ENCODE results near the gene ATP9A. TPM values are rescaled to one million over a fixed set of nuclear protein-coding genes. Genes with fewer than 3 reads are reported as not detected.

ATP9A gene
- total RNA-seq, 1 experiment from 2014 or later: 18.6 TPM

DNA sequence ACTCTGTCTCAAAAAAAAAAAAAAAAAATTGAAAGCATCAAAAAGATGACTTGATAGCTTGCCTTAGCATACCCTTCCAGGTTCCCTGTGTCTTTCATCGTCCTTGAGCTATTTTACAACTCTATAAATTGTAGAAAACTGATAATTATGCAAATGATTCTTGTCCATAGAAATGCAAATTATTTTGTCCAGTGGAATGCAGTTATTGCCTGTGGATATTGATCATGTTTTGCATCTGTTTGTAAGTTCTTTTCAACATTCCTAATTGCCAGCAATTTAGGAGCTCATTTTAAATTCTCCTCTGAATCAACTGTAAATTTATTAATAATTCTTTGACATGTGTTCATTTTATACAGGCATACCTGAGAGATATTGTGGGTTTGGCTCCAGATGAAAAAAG is 7.1 kb upstream of the ATP9A start:
- ChIA-PET POLR2A (ENCODE audit: unreplicated experiment) (no interaction called here), CTCF (interaction anchor here (0.7 to 1.0 kb wide), 2 partner anchors 49 to 163 kb away, joined by 4 to 6 read pairs; no protein-coding TSS in a partner anchor)
- H3K36me3 ChIP-seq (ENCODE audit: low read depth): no peaks in the 10 kb centered on the region
- TF ChIP-seq, protein P1, sequence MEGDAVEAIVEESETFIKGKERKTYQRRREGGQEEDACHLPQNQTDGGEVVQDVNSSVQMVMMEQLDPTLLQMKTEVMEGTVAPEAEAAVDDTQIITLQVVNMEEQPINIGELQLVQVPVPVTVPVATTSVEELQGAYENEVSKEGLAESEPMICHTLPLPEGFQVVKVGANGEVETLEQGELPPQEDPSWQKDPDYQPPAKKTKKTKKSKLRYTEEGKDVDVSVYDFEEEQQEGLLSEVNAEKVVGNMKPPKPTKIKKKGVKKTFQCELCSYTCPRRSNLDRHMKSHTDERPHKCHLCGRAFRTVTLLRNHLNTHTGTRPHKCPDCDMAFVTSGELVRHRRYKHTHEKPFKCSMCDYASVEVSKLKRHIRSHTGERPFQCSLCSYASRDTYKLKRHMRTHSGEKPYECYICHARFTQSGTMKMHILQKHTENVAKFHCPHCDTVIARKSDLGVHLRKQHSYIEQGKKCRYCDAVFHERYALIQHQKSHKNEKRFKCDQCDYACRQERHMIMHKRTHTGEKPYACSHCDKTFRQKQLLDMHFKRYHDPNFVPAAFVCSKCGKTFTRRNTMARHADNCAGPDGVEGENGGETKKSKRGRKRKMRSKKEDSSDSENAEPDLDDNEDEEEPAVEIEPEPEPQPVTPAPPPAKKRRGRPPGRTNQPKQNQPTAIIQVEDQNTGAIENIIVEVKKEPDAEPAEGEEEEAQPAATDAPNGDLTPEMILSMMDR (conservative IDR thresholded peaks at IDR 0.05): no peak
- no peak for TF ChIP-seq EZH2 (IDR thresholded peaks at IDR 0.05; ENCODE audit: low read depth)
- intact Hi-C loops (cut with micrococcal nuclease; ENCODE audit: unreplicated experiment): no loop called here
- H3K9me3 ChIP-seq (ENCODE audit: insufficient read depth, low read depth): 0 out of 2 replicates have a peak, but pooled peaks cover 15% of the 10 kb centered on the region
- H2AFZ ChIP-seq: no peak overlapping the region
- no peaks in the 10 kb centered on the region for H4K20me1 ChIP-seq (ENCODE audit: insufficient read depth)
- H3K4me2 ChIP-seq: no peak overlapping the region
- H3K27me3 ChIP-seq (ENCODE audit: insufficient read depth, low read depth): no peaks in the 10 kb centered on the region
- H3F3A ChIP-seq (ENCODE audit: insufficient read depth, low read depth): peaks cover 2% of the 10 kb centered on the region; the same call in 1 of the 2 replicates
- no peak overlapping the region for H3K4me3 ChIP-seq
- no peaks in the 10 kb centered on the region for H3K4me1 ChIP-seq (replicated peaks; ENCODE audit: insufficient read depth)
- no peaks in the 10 kb centered on the region for H3K79me2 ChIP-seq (ENCODE audit: low read depth)
- H3K9me2 ChIP-seq (ENCODE audit: insufficient read depth): no peaks in the 10 kb centered on the region
- no peak overlapping the region for H3K27ac ChIP-seq
- BruUV-seq (replicated peaks): no TSS peak
- no peak for DNase-seq

DNA sequence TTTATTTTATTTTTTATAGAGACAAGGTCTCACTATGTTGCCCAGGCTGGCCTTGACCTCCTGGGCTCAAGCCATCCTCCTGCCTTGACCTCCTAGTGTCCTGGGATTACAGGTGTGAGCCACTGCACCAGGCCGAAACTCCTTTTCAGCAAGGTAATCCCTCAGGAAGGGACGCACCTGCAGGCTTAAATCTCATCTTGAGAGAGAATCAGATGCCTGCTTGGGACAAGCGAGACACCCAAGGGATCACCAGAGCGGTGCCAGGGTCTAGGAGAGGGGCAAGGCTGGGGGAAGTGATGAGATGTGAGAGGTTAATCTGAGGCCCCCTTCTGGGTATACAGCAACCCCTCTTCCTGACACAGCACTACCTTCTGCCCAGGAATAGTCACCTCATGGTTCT is 4.0 kb upstream of the ATP9A start:
- Histone ChIP-seq H3K79me2 (ENCODE audit: low read depth) (no peaks in the 10 kb centered on the region), H3F3A (ENCODE audit: insufficient read depth, low read depth) (peaks cover 14% of the 10 kb centered on the region), H3K9me3 (ENCODE audit: insufficient read depth, low read depth) (no peaks in the 10 kb centered on the region), H3K9me2 (ENCODE audit: insufficient read depth) (no peaks in the 10 kb centered on the region), H3K4me1 (replicated peaks; ENCODE audit: insufficient read depth) (no peaks in the 10 kb centered on the region), H4K20me1 (ENCODE audit: insufficient read depth) (no peaks in the 10 kb centered on the region), H3K4me3 (no peak overlapping the region), H3K27me3 (ENCODE audit: insufficient read depth, low read depth) (no peaks in the 10 kb centered on the region), H2AFZ (no peak overlapping the region), H3K27ac (no peak overlapping the region), H3K4me2 (no peak overlapping the region), H3K36me3 (ENCODE audit: low read depth) (no peaks in the 10 kb centered on the region)
- BruUV-seq (replicated peaks): no TSS peak
- no peak for DNase-seq
- TF ChIP-seq, protein P1 (conservative IDR thresholded peaks at IDR 0.05): no peak
- TF ChIP-seq EZH2 (IDR thresholded peaks at IDR 0.05; ENCODE audit: low read depth): no peak
- ChIA-PET CTCF (interaction anchor here (0.7 kb wide), 1 partner anchor 153 kb away, joined by 3 read pairs; no protein-coding TSS in a partner anchor), POLR2A (ENCODE audit: unreplicated experiment) (no interaction called here)
- intact Hi-C loops (cut with micrococcal nuclease; ENCODE audit: unreplicated experiment): no loop called here

DNA sequence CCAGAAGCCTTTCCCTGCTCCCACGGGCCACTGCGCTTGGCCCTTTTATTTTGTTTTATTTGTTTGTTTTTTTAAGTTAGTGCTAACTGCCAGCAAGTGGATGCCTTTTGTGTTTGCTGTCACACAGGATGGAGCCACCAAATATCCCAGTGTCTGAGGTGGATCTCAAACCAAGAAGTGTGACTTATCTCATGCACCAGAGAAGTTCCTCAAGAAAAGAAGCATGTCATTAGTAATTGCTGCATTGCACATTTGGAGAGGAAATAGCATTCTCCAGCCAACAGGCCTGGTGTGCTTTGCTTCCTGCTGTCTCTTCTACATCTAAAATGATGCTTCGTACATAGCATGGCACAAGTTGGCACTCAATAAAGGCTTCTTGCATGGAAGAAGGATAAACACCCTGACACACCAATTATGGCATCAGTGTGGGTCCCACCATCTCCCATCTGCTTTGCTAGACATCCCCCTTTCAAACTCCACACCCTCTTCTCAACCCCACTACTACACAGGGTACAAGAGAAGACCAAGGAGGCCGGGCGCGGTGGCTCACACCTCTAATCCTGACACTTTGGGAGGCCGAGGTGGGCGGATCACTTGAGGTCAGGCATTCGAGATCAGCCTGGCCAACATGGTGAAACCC is 1.9 kb upstream of the ATP9A start:
- no peak overlapping the region for H3K27ac ChIP-seq
- H3K4me3 ChIP-seq: no peak overlapping the region
- no peak overlapping the region for H3K4me2 ChIP-seq
- no peaks in the 10 kb centered on the region for H4K20me1 ChIP-seq (ENCODE audit: insufficient read depth)
- no TSS peak for BruUV-seq (replicated peaks)
- no peak for TF ChIP-seq EZH2 (IDR thresholded peaks at IDR 0.05; ENCODE audit: low read depth)
- TF ChIP-seq, protein P1 (conservative IDR thresholded peaks at IDR 0.05): no peak
- DNase-seq: no peak
- no peak overlapping the region for H2AFZ ChIP-seq
- no peaks in the 10 kb centered on the region for H3K36me3 ChIP-seq (ENCODE audit: low read depth)
- H3K79me2 ChIP-seq (ENCODE audit: low read depth): peaks cover 14% of the 10 kb centered on the region
- CTCF ChIA-PET: no interaction called here
- intact Hi-C loops (cut with micrococcal nuclease; ENCODE audit: unreplicated experiment): loop anchor here (5.0 kb wide), 1 partner anchor 128 kb away; no protein-coding TSS in a partner anchor
- POLR2A ChIA-PET (ENCODE audit: unreplicated experiment): no interaction called here
- H3F3A ChIP-seq (ENCODE audit: insufficient read depth, low read depth): peaks cover 31% of the 10 kb centered on the region
- peaks cover 12% of the 10 kb centered on the region for H3K4me1 ChIP-seq (replicated peaks; ENCODE audit: insufficient read depth)
- H3K27me3 ChIP-seq (ENCODE audit: insufficient read depth, low read depth): no peaks in the 10 kb centered on the region
- H3K9me2 ChIP-seq (ENCODE audit: insufficient read depth): no peaks in the 10 kb centered on the region
- no peaks in the 10 kb centered on the region for H3K9me3 ChIP-seq (ENCODE audit: insufficient read depth, low read depth)
